K562 (cell line): ENCODE data around the gene TMEM217. TPM values are rescaled to one million over a fixed set of nuclear protein-coding genes. Genes with fewer than 3 reads are reported as not detected.
A peak's percentile ranks its signal among the peaks of the same experiment; 100 is the strongest.

Experiments
- BDP1 ChIP-seq: IDR thresholded peaks from 3 replicates; pipeline ENCODE4 v1.6.1; 2011; ENCODE audit not compliant: insufficient read length, insufficient read depth
- CBFA2T2 ChIP-seq: fragments of 450-650 bp; conservative IDR thresholded peaks from 2 replicates; pipeline ENCODE4 v1.6.1; 2017; ENCODE audit warnings: mild to moderate bottlenecking
- CREB5 ChIP-seq: fragments of 250-450 bp; sonication (Bioruptor Pico); IDR thresholded peaks from 2 replicates; pipeline ENCODE4 v1.5.0; 2020; ENCODE audit warnings: mild to moderate bottlenecking
- NCOA1 ChIP-seq: fragments of 450-650 bp; IDR thresholded peaks from 2 replicates; pipeline ENCODE4 v1.6.1; 2016; ENCODE audit warnings: low read depth
- NR2C2 ChIP-seq, 2 experiments: fragments of 200-800 bp in 1 of 2; sonication (Bioruptor generic) in 1 of 2; sonication (generic) in 1 of 2; formaldehyde crosslinking in 1 of 2; IDR thresholded peaks; 2 replicates each; pipeline versions ENCODE4 v1.6.1 to v1.8.0; 2016 to 2022; ENCODE audit warnings: mild to moderate bottlenecking in 1 of 2, missing compliant biosample characterization in 1 of 2, missing genetic modification characterization in 1 of 2, missing genetic modification reagents in 1 of 2
- POLR2H ChIP-seq: IDR thresholded peaks from 2 replicates; pipeline ENCODE4 v1.6.1; 2016; ENCODE audit warnings: missing genetic modification characterization, low read depth, mild to moderate bottlenecking, control low read depth, missing compliant biosample characterization, moderate library complexity
- RBFOX2 ChIP-seq: fragments of 200-400 bp; formaldehyde crosslinking; IDR thresholded peaks from 2 replicates; pipeline ENCODE4 v1.6.1; 2017; ENCODE audit warnings: low read depth, mild to moderate bottlenecking, low read length, moderate library complexity
- THRAP3 ChIP-seq: fragments of 450-650 bp; IDR thresholded peaks from 2 replicates; pipeline ENCODE4 v1.6.1; 2016; ENCODE audit warnings: mild to moderate bottlenecking, inconsistent platforms, borderline replicate concordance
- ZBED1 ChIP-seq: IDR thresholded peaks from 2 replicates; pipeline ENCODE4 v1.6.1; 2014
- ZNF354B ChIP-seq: fragments of 250-450 bp; sonication (Bioruptor Pico); IDR thresholded peaks from 2 replicates; pipeline ENCODE4 v1.4.0; 2020
- ZNF551 ChIP-seq: fragments of 250-450 bp; sonication (Bioruptor Pico); IDR thresholded peaks from 2 replicates; pipeline ENCODE4 v1.5.0; 2021; ENCODE audit warnings: mild to moderate bottlenecking, moderate library complexity
- ZNF778 ChIP-seq: fragments of 450-650 bp; formaldehyde crosslinking; IDR thresholded peaks from 2 replicates; pipeline ENCODE4 v1.4.0; 2020; ENCODE audit warnings: mild to moderate bottlenecking, moderate library complexity
- ZNF785 ChIP-seq: fragments of 250-450 bp; sonication (Bioruptor Pico); IDR thresholded peaks from 2 replicates; pipeline ENCODE4 v1.4.0; 2020; ENCODE audit warnings: mild to moderate bottlenecking
- ZZZ3 ChIP-seq: fragments of 450-650 bp; IDR thresholded peaks from 2 replicates; pipeline ENCODE4 v1.6.1; 2016; ENCODE audit warnings: antibody characterized with exemption, mild to moderate bottlenecking, moderate library complexity
- polyA plus RNA-seq, 8 experiments: library from polyadenylated mRNA; depleted of rRNA in 4 of 8; stranded (reverse) in 5 of 8; unstranded in 3 of 8; fragments of >200 nt; fragmentation: Nextera tagmentation in 2 of 8; fragmentation: Illumina TruSeq in 1 of 8; extraction: Ambion mirVana in 2 of 8; extraction: Trizol in 1 of 8; gene quantifications; 2 replicates each; pipeline versions ENCODE4 v1.2.1 to v1.2.3, GENCODE V29; 2011 to 2014; ENCODE audit warnings: inconsistent platforms in 1 of 8, missing spikeins in 1 of 8
- total RNA-seq, 7 experiments: library from RNA; depleted of rRNA in 6 of 7; stranded (reverse); fragments of >200 nt in 6 of 7; fragmentation: Illumina TruSeq in 2 of 7; extraction: Trizol in 2 of 7; gene quantifications; 2 replicates each; pipeline versions ENCODE4 v1.2.1 to v1.2.3, GENCODE V29; 2011 to 2021; ENCODE audit warnings: low replicate concordance in 1 of 7
- TF ChIP-seq, protein P1 (sequence below): fragments of 450-650 bp; formaldehyde crosslinking; IDR thresholded peaks from 2 replicates; pipeline ENCODE4 v1.4.0; 2022; ENCODE audit warnings: missing genetic modification characterization
- TF ChIP-seq, protein P2 (sequence below), 3 experiments: fragments of 200-800 bp in 1 of 3; sonication (Bioruptor generic) in 1 of 3; sonication (generic) in 1 of 3; formaldehyde crosslinking in 1 of 3; IDR thresholded peaks; 2 replicates each; pipeline versions ENCODE4 v1.6.1 to v1.8.0; 2016 to 2022; ENCODE audit warnings: mild to moderate bottlenecking in 2 of 3, missing compliant biosample characterization in 2 of 3, missing genetic modification characterization in 2 of 3, missing genetic modification reagents in 1 of 3
- TF ChIP-seq, protein P3 (sequence below): fragments of 250-450 bp; sonication (Bioruptor Pico); IDR thresholded peaks from 2 replicates; pipeline ENCODE4 v1.8.0; 2021; ENCODE audit warnings: mild to moderate bottlenecking, moderate library complexity
- TF ChIP-seq, protein P4 (sequence below): fragments of 450-650 bp; formaldehyde crosslinking; IDR thresholded peaks from 2 replicates; pipeline ENCODE4 v1.4.0; 2020; ENCODE audit warnings: mild to moderate bottlenecking
- TF ChIP-seq, protein P5 (sequence below): fragments of 450-650 bp; IDR thresholded peaks from 2 replicates; pipeline ENCODE4 v1.6.1; 2014; ENCODE audit warnings: low read depth, mild to moderate bottlenecking, moderate library complexity, borderline replicate concordance

Gene TMEM217
- total and polyA plus RNA-seq, 9 of the 15 experiments (the other 6 are each of a cell fraction or from before 2014, with no cell fraction given), result 1.3 to 8.0 (median 1.9) TPM

DNA sequence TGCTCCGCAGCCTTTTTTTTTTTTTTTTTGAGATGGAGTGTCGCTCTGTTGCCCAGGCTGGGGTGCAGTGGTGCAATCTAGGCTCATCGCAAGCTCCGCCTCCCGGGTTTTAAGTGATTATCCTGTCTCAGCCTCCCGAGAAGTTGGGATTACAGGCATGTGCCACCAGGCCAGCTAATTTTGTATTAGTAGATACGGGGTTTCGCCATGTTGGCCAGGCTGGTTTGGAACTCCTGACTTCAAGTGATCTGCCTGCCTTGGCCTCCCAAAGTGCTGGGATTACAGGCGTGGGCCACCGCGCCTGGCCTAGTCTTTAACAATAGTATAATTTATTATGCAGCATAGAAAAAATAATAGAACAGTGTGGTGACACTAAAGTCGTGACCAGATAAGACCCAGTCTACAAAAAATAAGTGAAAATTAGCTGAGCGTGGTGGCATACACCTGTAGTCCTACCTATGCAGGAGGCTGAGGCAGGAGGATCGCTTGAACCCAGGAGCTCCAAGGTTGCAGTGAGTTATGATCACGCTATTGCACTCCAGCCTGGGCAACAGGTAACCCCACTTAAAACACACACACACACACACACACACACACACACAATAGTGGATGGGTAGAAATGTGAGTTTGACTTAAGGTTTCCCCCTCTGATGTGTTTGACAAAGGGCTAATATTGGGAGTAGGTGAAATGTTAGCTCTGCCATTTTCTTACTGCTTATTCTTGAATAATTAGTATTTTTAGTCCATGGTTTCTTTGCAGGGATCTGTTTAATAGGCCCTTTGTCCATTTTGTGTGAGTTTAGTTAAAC lies 81.5 kb downstream of the TMEM217 start (continued):
- TF ChIP-seq NR2C2 (CRISPR knock-in tag; IDR thresholded peaks at IDR 0.05) (no peak), NR2C2 (tag; IDR thresholded peaks at IDR 0.05) (0 out of 2 replicates have a peak, but pooled peaks have one; percentile 0), NCOA1 (0 out of 2 replicates have a peak, but pooled peaks have one; percentile 21), ZNF778 (no peak), CREB5 (CRISPR knock-in tag) (peak; percentile 81), ZNF785 (no peak), THRAP3 (no peak), BDP1 (no peak), RBFOX2 (peak; percentile 60), ZZZ3 (no peak), CBFA2T2 (no peak), ZNF354B (no peak), ZBED1 (peak; percentile 32; the same call in 1 of the 2 replicates), ZNF551 (peak; percentile 83), POLR2H (no peak)
- TF ChIP-seq, protein P1, sequence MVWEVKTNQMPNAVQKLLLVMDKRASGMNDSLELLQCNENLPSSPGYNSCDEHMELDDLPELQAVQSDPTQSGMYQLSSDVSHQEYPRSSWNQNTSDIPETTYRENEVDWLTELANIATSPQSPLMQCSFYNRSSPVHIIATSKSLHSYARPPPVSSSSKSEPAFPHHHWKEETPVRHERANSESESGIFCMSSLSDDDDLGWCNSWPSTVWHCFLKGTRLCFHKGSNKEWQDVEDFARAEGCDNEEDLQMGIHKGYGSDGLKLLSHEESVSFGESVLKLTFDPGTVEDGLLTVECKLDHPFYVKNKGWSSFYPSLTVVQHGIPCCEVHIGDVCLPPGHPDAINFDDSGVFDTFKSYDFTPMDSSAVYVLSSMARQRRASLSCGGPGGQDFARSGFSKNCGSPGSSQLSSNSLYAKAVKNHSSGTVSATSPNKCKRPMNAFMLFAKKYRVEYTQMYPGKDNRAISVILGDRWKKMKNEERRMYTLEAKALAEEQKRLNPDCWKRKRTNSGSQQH (CRISPR knock-in tag), result no peak; the same call in 1 of the 2 replicates
- TF ChIP-seq, protein P2, sequence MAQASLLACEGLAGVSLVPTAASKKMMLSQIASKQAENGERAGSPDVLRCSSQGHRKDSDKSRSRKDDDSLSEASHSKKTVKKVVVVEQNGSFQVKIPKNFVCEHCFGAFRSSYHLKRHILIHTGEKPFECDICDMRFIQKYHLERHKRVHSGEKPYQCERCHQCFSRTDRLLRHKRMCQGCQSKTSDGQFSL (CRISPR knock-in tag; IDR thresholded peaks at IDR 0.05), result no peak
- TF ChIP-seq, protein P2 (tag; IDR thresholded peaks at IDR 0.05), result 0 out of 4 replicates have a peak, but pooled peaks of 1 of the 2 experiments have one; percentile 33
- TF ChIP-seq, protein P3, sequence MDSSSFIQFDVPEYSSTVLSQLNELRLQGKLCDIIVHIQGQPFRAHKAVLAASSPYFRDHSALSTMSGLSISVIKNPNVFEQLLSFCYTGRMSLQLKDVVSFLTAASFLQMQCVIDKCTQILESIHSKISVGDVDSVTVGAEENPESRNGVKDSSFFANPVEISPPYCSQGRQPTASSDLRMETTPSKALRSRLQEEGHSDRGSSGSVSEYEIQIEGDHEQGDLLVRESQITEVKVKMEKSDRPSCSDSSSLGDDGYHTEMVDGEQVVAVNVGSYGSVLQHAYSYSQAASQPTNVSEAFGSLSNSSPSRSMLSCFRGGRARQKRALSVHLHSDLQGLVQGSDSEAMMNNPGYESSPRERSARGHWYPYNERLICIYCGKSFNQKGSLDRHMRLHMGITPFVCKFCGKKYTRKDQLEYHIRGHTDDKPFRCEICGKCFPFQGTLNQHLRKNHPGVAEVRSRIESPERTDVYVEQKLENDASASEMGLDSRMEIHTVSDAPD, result no peak
- TF ChIP-seq, protein P4, sequence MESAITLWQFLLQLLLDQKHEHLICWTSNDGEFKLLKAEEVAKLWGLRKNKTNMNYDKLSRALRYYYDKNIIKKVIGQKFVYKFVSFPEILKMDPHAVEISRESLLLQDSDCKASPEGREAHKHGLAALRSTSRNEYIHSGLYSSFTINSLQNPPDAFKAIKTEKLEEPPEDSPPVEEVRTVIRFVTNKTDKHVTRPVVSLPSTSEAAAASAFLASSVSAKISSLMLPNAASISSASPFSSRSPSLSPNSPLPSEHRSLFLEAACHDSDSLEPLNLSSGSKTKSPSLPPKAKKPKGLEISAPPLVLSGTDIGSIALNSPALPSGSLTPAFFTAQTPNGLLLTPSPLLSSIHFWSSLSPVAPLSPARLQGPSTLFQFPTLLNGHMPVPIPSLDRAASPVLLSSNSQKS, result no peak; the same call in 1 of the 2 replicates
- TF ChIP-seq, protein P5, sequence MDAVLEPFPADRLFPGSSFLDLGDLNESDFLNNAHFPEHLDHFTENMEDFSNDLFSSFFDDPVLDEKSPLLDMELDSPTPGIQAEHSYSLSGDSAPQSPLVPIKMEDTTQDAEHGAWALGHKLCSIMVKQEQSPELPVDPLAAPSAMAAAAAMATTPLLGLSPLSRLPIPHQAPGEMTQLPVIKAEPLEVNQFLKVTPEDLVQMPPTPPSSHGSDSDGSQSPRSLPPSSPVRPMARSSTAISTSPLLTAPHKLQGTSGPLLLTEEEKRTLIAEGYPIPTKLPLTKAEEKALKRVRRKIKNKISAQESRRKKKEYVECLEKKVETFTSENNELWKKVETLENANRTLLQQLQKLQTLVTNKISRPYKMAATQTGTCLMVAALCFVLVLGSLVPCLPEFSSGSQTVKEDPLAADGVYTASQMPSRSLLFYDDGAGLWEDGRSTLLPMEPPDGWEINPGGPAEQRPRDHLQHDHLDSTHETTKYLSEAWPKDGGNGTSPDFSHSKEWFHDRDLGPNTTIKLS, result no peak
